Smooth muscle cell of the brain vasculature (primary cell): Measurements from ENCODE around the gene SLC1A7.
"Not testable (repeated sequence)": the region's sequence is repeated elsewhere in the genome, so short reads cannot be mapped to it uniquely, and the experiment has no call there.

Source experiments
- DNase-seq: peaks from one replicate; pipeline ENCODE4 v3.0.0-alpha.2; 2012; ENCODE audit warnings: low read depth, low spot score

The SLC1A7 gene

GRCh38 chr1:53142226-53142853 is at the start of gene SLC1A7:
TSS of gene SLC1A7 (minus strand) at chr1:53142638. CDS start at chr1:53142449, 189 bp downstream.
- no peak for DNase-seq

DNA sequence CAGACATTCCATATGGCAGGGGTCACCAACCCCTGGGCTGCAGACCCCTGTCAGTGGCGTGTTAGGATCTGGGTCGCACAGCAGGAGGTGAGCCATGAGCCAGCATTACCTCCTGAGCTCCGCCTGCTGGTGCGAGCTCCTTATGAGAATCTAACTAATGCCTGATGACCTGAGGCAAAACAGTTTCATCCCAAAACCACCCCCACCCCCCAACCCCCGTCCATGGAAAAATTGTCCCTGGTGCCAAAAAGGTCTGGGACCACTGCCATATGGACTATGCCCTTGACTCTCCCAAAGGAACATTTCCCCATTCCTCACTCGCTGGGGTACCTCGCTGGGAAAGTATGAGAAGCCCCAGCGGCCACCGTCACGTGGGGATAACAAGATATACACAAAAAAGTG is 47.8 kb upstream of the SLC1A7 start:
- DNase-seq = no peak

DNA sequence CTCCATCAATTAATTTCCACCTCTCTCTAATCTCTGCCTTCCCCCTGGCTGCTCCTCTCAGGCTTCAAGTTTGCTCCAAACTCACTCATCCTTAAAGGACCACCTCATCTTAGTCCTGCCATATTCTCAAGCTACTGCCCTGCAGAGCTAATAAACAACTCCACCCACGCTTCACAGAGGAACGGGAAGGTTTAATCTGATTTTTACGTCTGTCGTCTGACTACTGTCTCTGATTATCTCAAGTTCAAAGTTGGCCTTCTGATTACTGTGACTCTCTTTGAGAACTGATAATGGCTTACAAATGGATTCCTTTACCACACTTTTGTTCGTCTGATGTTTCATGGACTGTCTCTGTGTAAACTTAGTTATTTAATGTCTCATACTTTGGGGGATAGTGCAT is 46.6 kb upstream of the SLC1A7 start:
- no peak for DNase-seq

DNA sequence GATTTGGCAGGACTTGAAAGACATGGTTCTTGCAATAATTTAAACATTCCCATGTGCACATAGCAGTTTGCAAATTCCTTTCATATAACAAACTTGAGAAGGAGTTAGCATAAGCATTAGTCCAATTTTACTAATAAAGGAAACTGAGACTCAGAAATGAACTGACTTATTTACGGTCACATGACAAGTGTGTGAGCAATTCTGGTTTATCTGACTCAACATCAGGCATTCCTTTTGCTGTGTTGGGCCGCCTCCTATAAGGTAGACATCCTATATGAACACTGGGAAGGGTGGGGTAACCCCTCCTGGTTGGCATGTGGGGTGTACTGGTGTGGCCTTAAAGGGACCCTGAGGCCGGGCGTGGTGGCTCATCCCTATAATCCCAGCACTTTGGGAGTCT is 45.7 kb upstream of the SLC1A7 start:
- no peak for DNase-seq

DNA sequence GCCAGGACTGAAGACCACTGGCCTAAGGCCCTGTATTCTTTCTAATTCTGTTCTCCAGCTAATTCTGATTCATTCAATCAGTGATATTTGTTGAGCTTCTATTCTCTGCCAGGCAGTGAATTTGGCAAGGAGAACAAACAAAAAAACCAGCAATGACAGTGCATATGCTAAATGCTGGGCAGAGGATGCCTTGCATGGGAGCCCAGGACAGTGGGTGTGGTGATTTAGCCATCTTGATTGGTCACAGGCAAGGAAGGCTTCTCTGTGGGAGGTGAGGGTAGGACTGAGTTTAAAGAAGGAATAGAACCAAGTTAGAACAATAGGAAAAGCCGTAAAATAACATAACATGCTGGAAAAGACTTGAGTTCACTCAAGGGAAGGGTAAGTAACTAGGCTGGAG is 45.0 kb upstream of the SLC1A7 start:
- DNase-seq = no peak

GRCh38 chr1:53186533-53186932 is 44.1 kb upstream of the SLC1A7 start:
- DNase-seq = no peak

- not testable (repeated sequence) for DNase-seq
These were observed 43.5 kb upstream of the SLC1A7 start for GRCh38 chr1:53185955-53186297.

GRCh38 chr1:53183095-53183990 is 40.9 kb upstream of the SLC1A7 start:
- no peak for DNase-seq

GRCh38 chr1:53182716-53183094 is 40.3 kb upstream of the SLC1A7 start:
- no peak for DNase-seq

DNA sequence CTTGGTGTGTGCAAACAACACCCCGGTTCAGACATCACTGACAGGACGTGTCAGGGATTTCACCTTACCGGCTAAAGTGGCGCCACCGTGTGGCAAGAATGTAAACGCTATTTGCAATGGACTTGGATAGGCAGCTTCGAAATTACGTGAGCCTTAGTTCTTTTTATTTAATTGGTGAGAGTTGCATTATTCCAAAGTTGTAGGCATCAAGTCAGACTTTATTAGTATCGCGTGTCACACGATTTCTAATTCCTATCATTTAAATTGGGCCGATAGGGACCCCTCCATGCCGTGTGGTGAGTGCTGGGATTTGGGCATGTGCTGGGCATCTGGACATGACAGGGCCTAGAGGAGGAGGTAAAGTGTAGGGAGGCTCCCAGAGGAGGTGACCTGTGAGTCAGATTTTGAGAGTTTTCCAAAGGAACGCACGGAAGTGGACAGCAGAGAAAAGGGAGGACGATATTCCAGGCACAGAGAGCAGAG is 39.7 kb upstream of the SLC1A7 start:
- peak; percentile 70 for DNase-seq

DNA sequence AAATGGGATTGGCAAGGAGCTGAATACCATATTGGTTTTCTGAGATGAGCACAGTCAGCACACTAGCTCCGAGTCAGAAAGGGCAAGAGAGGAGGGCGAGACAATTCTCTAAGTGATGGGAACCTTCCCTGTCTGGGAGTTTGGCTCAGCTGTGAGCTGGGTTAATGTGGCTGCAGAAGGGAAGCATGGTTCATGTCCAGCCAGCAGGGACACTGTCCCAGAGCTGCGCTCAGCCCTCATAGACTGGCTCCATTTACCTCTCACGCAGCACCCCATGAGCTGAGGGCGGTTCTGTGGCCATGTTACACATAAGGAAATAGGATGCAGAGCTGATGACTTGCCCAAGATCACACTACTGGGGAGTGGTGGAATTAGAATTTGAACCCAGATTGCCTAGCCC is 38.5 kb upstream of the SLC1A7 start:
- DNase-seq = no peak

DNA sequence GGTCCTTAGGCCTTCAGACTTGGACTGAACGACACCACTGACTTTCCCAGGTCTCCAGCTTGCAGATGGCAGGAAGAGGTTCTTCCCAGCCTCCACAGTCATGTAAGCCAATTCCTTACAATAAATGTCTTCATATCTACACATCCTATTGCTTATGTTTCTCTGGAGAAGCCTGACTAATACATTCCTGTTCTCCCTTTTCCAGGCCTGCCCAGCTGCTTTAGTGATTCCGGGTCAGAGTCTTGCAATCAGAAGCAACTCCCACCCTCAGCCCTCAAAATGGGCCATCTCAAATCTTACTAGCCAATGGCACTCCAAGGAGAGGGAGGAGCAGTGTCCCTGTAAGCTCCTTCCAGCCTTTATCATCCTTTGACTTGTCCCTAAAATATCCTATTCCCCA is 37.8 kb upstream of the SLC1A7 start:
- DNase-seq = no peak

GRCh38 chr1:53176452-53177208 is 34.2 kb upstream of the SLC1A7 start:
- no peak for DNase-seq

- no peak for DNase-seq
These were observed 32.8 kb upstream of the SLC1A7 start for GRCh38 chr1:53174971-53175913.

DNA sequence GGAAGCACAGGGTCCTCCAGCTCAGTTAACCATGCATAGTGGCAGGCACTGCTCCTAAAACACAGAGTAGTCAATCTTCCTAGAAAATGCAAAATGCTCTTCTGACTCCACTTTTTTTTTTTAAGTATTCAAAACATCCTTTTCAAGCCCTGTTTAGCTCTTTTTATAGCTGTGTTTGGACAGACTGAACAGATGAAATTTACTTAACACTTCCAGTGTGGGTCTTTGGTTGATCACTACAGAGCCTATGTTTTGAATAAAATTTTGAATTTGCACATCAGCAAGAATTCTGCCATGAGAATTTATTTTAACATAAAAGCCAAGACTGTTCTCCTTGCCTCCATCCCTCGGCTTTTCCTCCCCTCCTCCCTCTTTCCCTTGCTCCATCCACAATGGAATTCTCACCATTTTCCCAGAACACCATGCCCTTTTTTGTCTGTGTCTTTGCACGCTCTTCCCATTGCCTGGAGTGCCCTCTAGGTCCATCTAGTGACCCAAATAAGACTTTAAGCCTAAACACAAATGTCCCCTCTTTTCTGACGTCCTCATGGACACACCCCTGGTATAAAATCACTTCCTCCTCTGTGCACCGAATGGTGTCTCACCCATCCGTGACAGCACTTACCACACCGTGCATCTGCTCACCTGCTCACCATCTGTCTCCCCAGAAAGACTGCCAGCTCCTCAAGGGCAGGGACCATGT is 30.1 kb upstream of the SLC1A7 start:
- DNase-seq = no peak

GRCh38 chr1:53166912-53167311 is 24.5 kb upstream of the SLC1A7 start:
- no peak for DNase-seq

DNA sequence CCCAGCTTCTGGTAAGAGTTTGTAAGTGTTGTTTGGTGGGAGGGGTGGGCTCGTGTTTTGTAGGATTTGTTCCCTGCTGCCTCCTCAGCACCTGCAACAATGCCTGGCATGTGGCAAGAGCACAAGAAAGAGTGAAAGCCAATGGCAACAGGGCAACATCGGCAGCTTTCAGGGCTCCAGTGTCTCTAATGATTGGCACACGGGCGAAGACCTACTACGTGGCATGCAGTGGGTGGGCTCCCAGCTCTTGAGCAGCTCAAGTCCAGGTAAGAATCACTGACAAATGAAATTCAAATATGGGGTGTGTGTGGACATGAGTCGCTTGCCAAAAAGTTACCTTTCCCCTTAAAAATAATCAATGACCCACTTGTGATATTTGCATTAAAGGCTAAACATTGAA is 23.9 kb upstream of the SLC1A7 start:
- DNase-seq = no peak

DNA sequence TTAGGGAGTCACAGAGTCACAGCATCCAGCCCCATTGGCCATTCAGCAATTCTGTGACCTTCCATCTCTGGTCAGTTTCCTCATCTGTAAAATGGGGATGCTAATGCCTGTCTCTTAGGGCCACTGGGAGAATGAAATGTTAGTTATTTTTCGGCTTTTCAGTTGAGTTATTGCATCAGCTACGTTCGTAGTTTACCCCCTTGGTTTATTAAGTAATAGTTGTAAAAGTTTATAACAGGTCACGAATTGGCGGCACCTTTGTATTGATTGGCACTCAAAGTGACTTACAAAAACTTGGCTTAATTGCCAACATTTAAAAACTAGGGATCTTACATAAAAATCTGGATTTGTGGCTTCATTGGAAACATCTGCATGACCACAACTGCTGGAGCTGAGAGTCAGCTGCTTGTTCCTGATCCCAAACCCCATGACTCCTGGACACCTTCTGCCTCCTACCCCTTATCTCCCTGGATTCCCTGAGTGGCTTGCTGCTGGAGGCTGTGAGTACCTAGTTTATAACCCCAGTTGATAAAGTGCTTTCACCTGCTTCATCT is 23.0 kb upstream of the SLC1A7 start:
- no peak for DNase-seq

DNA sequence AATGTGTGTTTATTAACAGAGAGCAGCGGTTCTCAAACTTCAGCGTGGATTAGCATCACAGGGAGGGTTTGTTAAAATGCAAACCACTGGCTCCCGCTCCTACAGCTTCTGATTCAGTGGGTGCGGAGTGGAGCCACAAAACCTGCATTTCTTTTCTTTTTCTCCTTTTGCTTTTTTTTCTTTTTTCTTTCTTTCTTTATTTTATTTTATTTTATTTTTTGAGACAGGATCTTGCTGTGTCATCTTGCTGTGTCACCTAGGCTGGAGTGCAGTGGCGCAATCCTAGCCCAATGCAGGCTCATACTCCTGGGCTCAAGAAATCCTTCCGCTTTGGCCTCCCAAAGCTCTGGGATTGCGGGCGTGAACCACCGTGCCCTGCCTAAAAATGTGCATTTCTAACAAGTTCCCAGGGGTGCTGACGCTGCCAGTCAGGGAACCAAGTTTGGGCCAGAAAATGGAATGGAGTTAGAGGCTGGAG is 20.9 kb upstream of the SLC1A7 start:
- no peak for DNase-seq

DNA sequence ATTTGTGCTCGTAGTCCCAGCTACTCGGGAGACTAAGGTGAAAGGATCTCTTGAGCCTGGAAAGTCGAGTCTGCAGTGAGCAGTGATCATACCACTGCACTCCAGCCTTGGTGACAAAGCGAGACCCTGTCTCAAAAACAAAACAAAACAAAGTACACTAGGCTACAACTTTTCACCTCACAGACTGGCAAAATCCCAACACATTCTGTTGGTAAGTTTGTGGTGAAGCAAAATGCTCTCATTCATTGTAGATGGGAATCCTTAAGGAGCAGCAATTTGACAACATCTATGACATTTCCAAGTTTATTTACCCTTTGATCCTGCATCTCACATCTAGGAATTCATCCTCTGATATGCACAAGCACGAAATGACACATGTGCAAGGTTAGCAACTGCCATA is 20.2 kb upstream of the SLC1A7 start:
- no peak for DNase-seq
